Suprapubic skin (tissue), 3 donors: ENCODE results near the gene ACD.

Experiments used
- CTCF ChIP-seq, 2 donors: fragments of 200-600 bp in 1 of 2; fragments of 450-650 bp in 1 of 2; sonication (generic) in 1 of 2; IDR thresholded peaks; one replicate each; pipeline ENCODE4 v1.5.1; 2016 to 2019; ENCODE audit warnings: antibody characterized with exemption in 2 of 2, mild to moderate bottlenecking in 1 of 2, moderate library complexity in 1 of 2
- POLR2A ChIP-seq, 2 donors: fragments of 450-650 bp; IDR thresholded peaks; one replicate each; pipeline ENCODE4 v1.6.1; 2017; ENCODE audit warnings: antibody characterized with exemption in 2 of 2, mild to moderate bottlenecking in 2 of 2, moderate library complexity in 2 of 2

- no peak for TF ChIP-seq CTCF (IDR thresholded peaks at IDR 0.05)
- no peak for TF ChIP-seq POLR2A (IDR thresholded peaks at IDR 0.05)
Measured at GRCh38 chr16:67644038-67644437, 16.0 kb downstream of the ACD start.
